Right ventricle myocardium inferior (tissue), 1 donor: ENCODE results near the gene IKZF2. TPM values are rescaled to one million over a fixed set of nuclear protein-coding genes. Genes with fewer than 3 reads are reported as not detected.

Source experiments
- ATAC-seq: fragments of 200-7000 bp; cut with Tn5 transposase; one replicate; pipeline ENCODE4 v1.9.1; 2020; ENCODE audit warnings: mild to moderate bottlenecking, moderate library complexity
- DNase-seq: peaks from one replicate; pipeline ENCODE4 v3.0.0; 2021; ENCODE audit errors: missing footprints
- intact Hi-C: fragments of 100-400 bp; cut with DNase I; formaldehyde crosslinking; loops from one replicate; pipeline ENCODE4 v1.11.0; 2022
- total RNA-seq: library from RNA; stranded (reverse); fragmentation: NEBNext Ultra II Directional; extraction: Animal tissue kit (Norgen Biotek cat#: 25700); gene quantifications from one replicate; pipeline ENCODE4 v1.2.1, GENCODE V29; 2021
- donor health status: DM: no; HTN: yes; CAD: no; lungs with severe emphysema.

Gene IKZF2
- total RNA-seq, 1 donor from 2014 or later = 4.7 TPM

- ATAC-seq = no peak
Observed at GRCh38 chr2:213016984-213017351, 134.4 kb downstream of the IKZF2 start.

GRCh38 chr2:213016166-213016983 is 135.0 kb downstream of the IKZF2 start:
- ATAC-seq (no peak), DNase-seq (no peak)
- intact Hi-C loops = no loop called here

More at GRCh38 chr2:213016984-213017351, 134.4 kb downstream of the IKZF2 start:
- intact Hi-C loops = no loop called here
- DNase-seq = no peak

- intact Hi-C loops = no loop called here
- no peak for DNase-seq
- no peak for ATAC-seq
Observed at GRCh38 chr2:213015387-213016165, 135.8 kb downstream of the IKZF2 start.

- intact Hi-C loops = no loop called here
- no peak for DNase-seq
- ATAC-seq = no peak
Observed at GRCh38 chr2:213013979-213014378, 137.4 kb downstream of the IKZF2 start.

GRCh38 chr2:213011505-213011904 is 139.9 kb downstream of the IKZF2 start:
- DNase-seq (no peak), ATAC-seq (no peak)
- intact Hi-C loops = no loop called here

- ATAC-seq = no peak
- intact Hi-C loops = no loop called here
- no peak for DNase-seq
Observed at GRCh38 chr2:213010106-213010779, 141.2 kb downstream of the IKZF2 start.

- ATAC-seq (no peak), DNase-seq (no peak)
- intact Hi-C loops = loop anchor here (10.0 kb wide), 1 partner anchor 147 kb away; the partner anchor contains the start of gene IKZF2
Observed at GRCh38 chr2:213007290-213007838, 144.0 kb downstream of the IKZF2 start.

GRCh38 chr2:213004197-213004821 is 147.1 kb downstream of the IKZF2 start:
- ATAC-seq (no peak), DNase-seq (no peak)
- intact Hi-C loops = loop anchor here (10.0 kb wide), 1 partner anchor 150 kb away; the partner anchor contains the start of gene IKZF2

GRCh38 chr2:213002383-213002782 is 149.0 kb downstream of the IKZF2 start:
- ATAC-seq = no peak
- intact Hi-C loops = loop anchor here (10.0 kb wide), 1 partner anchor 152 kb away; the partner anchor contains the start of gene IKZF2

GRCh38 chr2:213001297-213001910 is 150.0 kb downstream of the IKZF2 start:
- intact Hi-C loops = loop anchor here (10.0 kb wide), 1 partner anchor 153 kb away; the partner anchor contains the start of gene IKZF2
- no peak for ATAC-seq
- DNase-seq = no peak

More at GRCh38 chr2:213002383-213002782, 149.0 kb downstream of the IKZF2 start:
- no peak for DNase-seq

- DNase-seq (no peak), ATAC-seq (no peak)
- intact Hi-C loops = no loop called here
Observed at GRCh38 chr2:212998626-212999359, 152.6 kb downstream of the IKZF2 start.

GRCh38 chr2:212997526-212998020 is 153.8 kb downstream of the IKZF2 start:
- intact Hi-C loops = no loop called here

GRCh38 chr2:212995920-212996319 is 155.5 kb downstream of the IKZF2 start:
- ATAC-seq (no peak), DNase-seq (no peak)
- intact Hi-C loops = no loop called here

More at GRCh38 chr2:212997526-212998020, 153.8 kb downstream of the IKZF2 start:
- DNase-seq (no peak), ATAC-seq (no peak)

- intact Hi-C loops = no loop called here
- DNase-seq (no peak), ATAC-seq (no peak)
Observed at GRCh38 chr2:212994976-212995375, 156.4 kb downstream of the IKZF2 start.

GRCh38 chr2:212991120-212991519 is 160.3 kb downstream of the IKZF2 start:
- no peak for ATAC-seq
- intact Hi-C loops = no loop called here
- DNase-seq = no peak

GRCh38 chr2:212990697-212991096 is 160.7 kb downstream of the IKZF2 start:
- DNase-seq = no peak
- intact Hi-C loops = no loop called here
- ATAC-seq = no peak

GRCh38 chr2:212987492-212987891 is 163.9 kb downstream of the IKZF2 start:
- intact Hi-C loops = no loop called here
- ATAC-seq (no peak), DNase-seq (no peak)
